LNCaP clone FGC (cell line): Measurements from ENCODE around the gene RADIL.
"Not testable (repeated sequence)": the region's sequence is repeated elsewhere in the genome, so short reads cannot be mapped to it uniquely, and the experiment has no call there.

ENCODE experiments used
- DNase-seq: peaks from one replicate; pipeline ENCODE4 v3.0.0-alpha.2; 2011; ENCODE audit warnings: low read depth
- H3K4me3 ChIP-seq: 2 replicates; pipeline ENCODE4 v1.5.1; 2011; ENCODE audit warnings: mild to moderate bottlenecking, low read depth, low read length, control low read depth
- CTCF ChIP-seq: IDR thresholded peaks from 2 replicates; pipeline ENCODE4 v1.5.1; 2012; ENCODE audit warnings: mild to moderate bottlenecking; ENCODE audit not compliant: control insufficient read depth, insufficient read depth; ENCODE audit errors: extremely low read depth

Gene RADIL

GRCh38 chr7:4911111-4911828 is 27.8 kb upstream of the RADIL start:
- no peak overlapping the region for H3K4me3 ChIP-seq
- no peak for TF ChIP-seq CTCF
- DNase-seq, result no peak

- DNase-seq, result no peak
- no peak for TF ChIP-seq CTCF
These were observed 23.2 kb upstream of the RADIL start for GRCh38 chr7:4906682-4907081.

GRCh38 chr7:4905171-4905570 is 21.7 kb upstream of the RADIL start:
- DNase-seq, result no peak
- H3K4me3 ChIP-seq, result no peak overlapping the region
- TF ChIP-seq CTCF, result no peak

More at GRCh38 chr7:4906682-4907081, 23.2 kb upstream of the RADIL start:
- no peak overlapping the region for H3K4me3 ChIP-seq

- no peak overlapping the region for H3K4me3 ChIP-seq
- TF ChIP-seq CTCF, result no peak
- no peak for DNase-seq
These were observed 20.8 kb upstream of the RADIL start for GRCh38 chr7:4904346-4904745.

GRCh38 chr7:4895766-4896165 is 12.2 kb upstream of the RADIL start:
- H3K4me3 ChIP-seq, result no peak overlapping the region
- no peak for DNase-seq
- no peak for TF ChIP-seq CTCF

- no peak for DNase-seq
- no peak overlapping the region for H3K4me3 ChIP-seq
- no peak for TF ChIP-seq CTCF
These were observed 11.0 kb upstream of the RADIL start for GRCh38 chr7:4894482-4894881.

GRCh38 chr7:4893929-4894475 is 10.5 kb upstream of the RADIL start:
- no peak for TF ChIP-seq CTCF
- no peak for DNase-seq
- no peak overlapping the region for H3K4me3 ChIP-seq

GRCh38 chr7:4893188-4893587 is 9.7 kb upstream of the RADIL start:
- H3K4me3 ChIP-seq, DNase-seq: not testable (repeated sequence)

- not testable (repeated sequence) for H3K4me3 ChIP-seq, DNase-seq
These were observed 8.0 kb upstream of the RADIL start for GRCh38 chr7:4891522-4891921.
